SK-N-DZ (cell line): ENCODE results near the gene RAB41. TPM values are rescaled to one million over a fixed set of nuclear protein-coding genes. Genes with fewer than 3 reads are reported as not detected.
"Not testable (repeated sequence)": the region's sequence is repeated elsewhere in the genome, so short reads cannot be mapped to it uniquely, and the experiment has no call there.

ENCODE experiments used
- DNase-seq: peaks from one replicate; pipeline ENCODE4 v3.0.0-alpha.2; 2015; ENCODE audit warnings: low spot score
- polyA plus RNA-seq, 2 experiments: library from polyadenylated mRNA; depleted of rRNA; stranded (reverse); fragments of >200 nt; gene quantifications; 2 replicates each; pipeline ENCODE4 v1.2.3, GENCODE V29; 2014

Gene RAB41
- polyA plus RNA-seq (2014; cell fraction: cytosol; rRNA removed): not detected in 2 replicates
- not detected in 2 replicates for polyA plus RNA-seq (2014; cell fraction: nucleus; rRNA removed)

DNA sequence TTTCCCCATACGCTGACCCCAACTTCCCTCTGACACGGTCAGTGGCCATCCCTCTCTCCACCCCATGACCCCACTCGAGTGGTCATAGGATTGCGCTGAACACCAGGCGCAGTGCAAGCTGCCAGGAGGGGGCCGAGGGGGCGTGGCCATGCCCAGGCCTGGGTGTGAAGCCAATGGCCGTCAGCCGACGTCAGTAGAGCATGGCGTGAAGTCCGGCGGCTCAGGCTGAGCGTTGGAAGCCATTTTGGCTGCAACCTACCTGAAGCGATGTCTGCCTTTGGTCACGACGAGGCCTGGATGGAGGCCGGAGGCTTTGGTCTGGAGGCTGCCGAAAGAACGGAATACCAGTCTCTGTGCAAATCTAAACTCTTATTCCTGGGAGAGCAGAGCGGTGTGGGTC, at the start of gene RAB41:
Gene RAB41 (plus strand): TSS at position 222 of the 400 bp plus-strand sequence. CDS start 46 bp downstream, at position 268.
- no peak for DNase-seq

DNA sequence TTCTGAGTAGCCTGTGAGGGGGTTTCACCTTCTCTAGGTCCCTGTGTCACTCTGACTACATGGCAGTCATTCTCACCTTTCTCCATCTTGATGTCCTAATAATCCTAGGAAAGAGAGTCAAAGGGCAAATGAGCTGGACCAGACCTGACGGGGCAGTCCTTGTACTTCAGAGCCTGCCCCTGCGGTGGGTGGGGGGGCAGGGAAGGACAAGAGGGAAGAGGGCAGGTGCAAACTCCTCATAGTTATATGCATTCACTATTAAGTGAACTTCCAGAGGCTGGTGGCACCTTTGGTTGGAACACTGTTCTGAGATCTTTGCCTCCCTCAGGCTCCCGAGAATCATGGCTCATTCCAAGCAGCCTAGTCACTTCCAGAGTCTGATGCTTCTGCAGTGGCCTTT, 47.6 kb upstream of the RAB41 start, which contains the start of gene AWAT1:
Gene AWAT1 (plus strand): TSS at position 301 of the 400 bp plus-strand sequence. CDS start 41 bp downstream, at position 342.
- no peak for DNase-seq

- no peak for DNase-seq
Observed at GRCh38 chrX:70240751-70241150, 41.2 kb upstream of the RAB41 start.

GRCh38 chrX:70241501-70241900, 40.5 kb upstream of the RAB41 start:
- no peak for DNase-seq

DNA sequence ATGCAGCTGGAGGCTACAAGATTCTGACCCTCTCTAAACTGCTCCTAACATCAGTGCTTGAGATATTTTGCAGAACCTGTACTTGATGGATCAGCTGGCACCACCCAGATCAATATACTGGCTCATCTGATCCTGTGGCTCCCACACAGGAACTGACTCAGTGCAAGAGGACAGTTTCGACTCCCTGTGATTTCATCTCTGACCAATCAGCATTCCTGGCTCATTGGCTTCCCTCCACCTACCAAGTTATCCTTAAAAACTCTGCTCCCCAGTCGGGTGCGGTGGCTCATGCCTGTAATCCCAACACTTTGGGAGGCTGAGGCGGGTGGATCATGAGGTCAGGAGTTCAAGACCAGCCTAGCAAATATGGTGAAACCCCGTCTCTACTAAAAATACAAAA, 38.4 kb upstream of the RAB41 start:
- not testable (repeated sequence) for DNase-seq

- no peak for DNase-seq
Observed at GRCh38 chrX:70244881-70245280, 37.1 kb upstream of the RAB41 start.

GRCh38 chrX:70247252-70247651, 34.7 kb upstream of the RAB41 start:
- no peak for DNase-seq

DNA sequence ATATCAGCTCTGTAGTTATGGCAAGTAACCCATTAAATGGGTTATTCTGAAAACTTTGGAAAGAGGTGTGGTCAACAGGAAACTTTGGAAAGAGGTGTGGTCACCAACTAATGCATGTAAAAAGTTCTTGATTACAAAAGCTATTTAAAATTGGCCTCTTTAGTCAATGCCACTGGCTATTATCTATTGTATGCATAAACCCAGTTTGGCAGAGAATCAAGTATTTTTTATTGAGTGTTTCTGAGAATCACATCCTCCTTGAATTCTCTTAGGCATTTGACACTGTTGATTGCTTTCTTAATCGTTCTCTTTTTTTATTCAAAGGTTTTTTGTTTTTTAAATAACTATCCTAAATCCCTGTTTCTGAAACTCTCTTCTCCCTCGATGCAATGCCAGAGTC, 29.5 kb upstream of the RAB41 start:
- no peak for DNase-seq

DNA sequence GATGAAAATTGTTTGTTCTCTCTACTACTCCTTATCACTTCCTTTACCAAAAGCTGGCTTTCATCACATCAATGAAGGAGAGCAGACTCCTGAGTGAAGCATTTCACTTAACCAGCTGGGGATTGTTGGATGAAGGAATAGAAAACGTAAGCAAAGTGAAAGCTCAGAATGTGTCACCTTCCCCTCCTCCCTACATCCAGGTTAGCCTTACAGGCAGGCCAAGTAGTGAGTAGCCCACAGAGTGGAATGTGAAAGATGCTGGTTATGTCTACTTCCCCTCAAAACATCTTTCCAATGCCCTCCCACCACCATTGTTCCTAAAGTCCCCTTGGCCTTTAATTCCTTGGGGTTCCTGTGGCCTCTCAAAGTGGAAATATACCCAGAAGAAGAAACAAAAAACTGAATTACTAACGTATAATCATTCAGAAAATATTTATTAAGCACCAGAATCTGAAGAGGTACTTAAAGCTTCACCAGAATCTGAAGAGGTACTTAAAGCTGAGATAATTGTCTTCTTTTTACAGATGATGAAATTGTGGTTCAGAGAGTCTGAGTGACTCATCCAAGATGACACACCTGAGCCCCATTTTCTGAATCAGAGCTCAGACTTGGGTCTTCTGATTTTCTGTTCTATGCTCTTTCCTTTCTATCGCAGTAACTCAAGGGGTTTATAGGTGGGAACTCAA, 28.5 kb upstream of the RAB41 start:
- DNase-seq: no peak

DNA sequence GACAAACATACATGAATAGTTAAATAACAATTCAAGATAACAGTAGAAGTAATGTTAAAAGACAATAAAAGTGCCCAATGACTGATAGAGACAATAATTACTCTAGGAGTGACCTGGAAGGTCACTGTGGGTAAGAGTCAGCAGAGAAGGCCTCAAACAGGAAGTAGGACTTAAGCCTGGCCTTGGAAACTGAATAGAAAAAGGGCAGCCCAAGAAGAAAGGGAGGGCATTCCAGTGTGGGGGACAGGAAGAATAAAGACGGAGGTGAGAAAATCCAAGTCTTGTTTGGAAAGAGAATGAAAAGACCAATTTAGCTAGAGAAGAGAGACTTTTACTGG, 27.9 kb upstream of the RAB41 start:
- DNase-seq: no peak

DNA sequence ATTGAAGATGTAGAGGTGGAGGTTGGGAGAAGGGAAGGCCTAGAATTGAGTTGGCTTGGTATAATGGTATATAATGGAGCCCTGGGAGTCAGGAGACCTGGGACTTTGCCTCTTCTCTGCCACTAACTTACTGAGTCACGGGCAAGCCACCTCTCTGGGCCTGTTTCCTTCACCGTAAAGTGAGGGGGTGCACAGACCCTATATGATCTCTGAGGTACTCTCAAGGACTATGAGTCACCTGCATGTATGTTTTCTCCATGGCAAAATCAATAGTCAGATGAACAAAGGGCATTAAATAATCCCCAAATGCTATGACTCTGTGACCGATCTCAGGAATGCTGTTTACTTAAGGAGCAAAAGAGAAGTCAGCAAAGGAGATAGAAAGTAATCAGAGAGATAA, 27.1 kb upstream of the RAB41 start:
- no peak for DNase-seq

DNA sequence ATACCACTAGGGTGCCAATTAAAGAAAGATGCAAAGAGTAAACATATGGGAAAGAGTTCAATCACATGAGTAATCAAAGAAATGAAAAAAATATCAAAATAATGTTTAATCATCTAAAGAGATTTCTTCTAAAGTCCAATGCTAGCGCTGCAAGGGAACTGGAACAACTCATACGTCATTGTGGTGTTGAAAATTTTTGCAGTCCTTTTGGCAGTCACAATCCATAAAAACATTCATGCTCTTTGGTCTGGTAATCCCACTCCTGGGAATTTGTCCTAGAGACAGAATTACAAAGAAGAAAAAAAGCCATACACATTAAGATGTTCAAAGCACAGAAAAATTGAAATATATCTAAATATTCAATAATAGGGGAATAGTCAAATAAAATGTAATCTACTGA, 26.5 kb upstream of the RAB41 start:
- DNase-seq: no peak

GRCh38 chrX:70257423-70258288, 24.3 kb upstream of the RAB41 start:
- no peak for DNase-seq

DNA sequence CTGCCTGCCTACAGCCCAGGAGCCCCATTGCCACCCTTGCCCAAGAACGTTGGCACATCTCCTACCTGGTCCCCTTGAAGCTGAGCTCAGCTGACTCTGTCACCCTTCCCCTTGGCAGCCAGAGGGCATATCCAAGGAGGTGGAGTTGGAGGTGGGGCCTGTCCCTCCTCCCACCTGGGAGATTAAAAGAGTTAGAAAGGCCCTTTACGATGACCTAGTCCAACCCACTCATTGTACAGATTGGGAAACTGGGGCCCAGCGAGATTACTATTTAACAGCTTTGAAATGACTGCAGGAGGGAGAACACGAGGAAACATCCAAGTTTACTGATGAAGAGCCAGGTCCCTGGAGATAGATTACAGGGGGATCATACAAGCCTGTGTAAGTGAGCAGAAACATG, 21.9 kb upstream of the RAB41 start, which contains the start of gene P2RY4:
Gene P2RY4 (minus strand): TSS at position 101 of the 400 bp plus-strand sequence. CDS start 580 bp downstream, outside the sequence.
- DNase-seq: no peak

DNA sequence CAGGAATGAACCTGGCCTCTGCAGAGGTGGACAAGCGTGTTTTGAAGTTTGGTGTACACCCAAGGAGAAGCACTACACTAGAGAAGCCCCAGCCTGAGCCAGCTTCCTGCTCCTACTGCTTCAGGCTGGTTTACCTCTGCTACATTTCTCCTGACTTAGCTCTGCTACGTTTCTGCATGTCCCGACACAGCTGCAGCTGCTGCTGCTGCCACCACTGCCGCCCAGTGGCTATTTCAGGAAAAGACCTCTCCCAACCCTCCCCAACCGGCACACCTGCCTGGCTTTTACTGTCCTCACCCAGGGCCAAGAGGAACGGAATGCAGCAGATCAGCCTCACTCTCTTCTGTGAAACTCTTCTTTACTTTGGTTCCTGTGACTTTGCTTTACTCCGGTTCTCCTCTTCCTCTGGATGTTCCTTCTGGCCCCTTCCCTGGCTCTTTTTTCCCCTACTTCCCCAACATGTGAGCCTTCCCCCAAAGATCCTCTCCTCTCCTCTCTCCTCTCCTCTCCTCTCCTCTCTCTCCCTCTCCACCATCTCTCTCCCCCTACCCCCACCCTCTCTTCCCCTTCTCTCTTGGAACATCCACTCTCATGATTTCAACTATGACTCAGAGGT, 18.9 kb upstream of the RAB41 start:
- DNase-seq: peak; percentile 31

GRCh38 chrX:70264784-70265183, 17.2 kb upstream of the RAB41 start:
- no peak for DNase-seq

GRCh38 chrX:70268034-70268433, 13.9 kb upstream of the RAB41 start, which contains the start of gene ARR3:
ARR3 (plus strand) TSS chrX:70268334; CDS start chrX:70269386, 1,052 bp downstream.
- DNase-seq: no peak

- DNase-seq: not testable (repeated sequence)
Observed at GRCh38 chrX:70274029-70274428, 7.9 kb upstream of the RAB41 start.

- DNase-seq: no peak
Observed at GRCh38 chrX:70279081-70279480, 2.9 kb upstream of the RAB41 start.

DNA sequence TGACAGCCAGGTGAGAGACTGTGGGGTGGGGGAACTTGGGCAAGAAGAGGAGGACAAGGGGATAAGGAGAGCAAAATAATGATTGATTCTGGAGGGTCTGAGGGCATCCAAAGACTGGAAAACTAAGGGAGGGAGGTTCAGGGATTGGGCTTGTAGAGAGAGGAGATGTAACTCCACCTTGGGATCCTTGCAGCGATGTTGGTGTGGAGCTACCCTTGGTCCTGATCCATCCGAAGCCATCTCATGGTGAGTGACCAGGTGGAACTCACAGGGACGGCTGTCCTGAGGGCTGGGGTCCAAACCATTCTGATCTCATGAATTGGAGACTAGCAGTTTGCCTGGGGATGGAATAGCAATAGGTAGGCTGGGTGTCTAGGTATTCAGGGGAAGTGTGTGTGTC, 1.4 kb upstream of the RAB41 start:
- DNase-seq: no peak

DNA sequence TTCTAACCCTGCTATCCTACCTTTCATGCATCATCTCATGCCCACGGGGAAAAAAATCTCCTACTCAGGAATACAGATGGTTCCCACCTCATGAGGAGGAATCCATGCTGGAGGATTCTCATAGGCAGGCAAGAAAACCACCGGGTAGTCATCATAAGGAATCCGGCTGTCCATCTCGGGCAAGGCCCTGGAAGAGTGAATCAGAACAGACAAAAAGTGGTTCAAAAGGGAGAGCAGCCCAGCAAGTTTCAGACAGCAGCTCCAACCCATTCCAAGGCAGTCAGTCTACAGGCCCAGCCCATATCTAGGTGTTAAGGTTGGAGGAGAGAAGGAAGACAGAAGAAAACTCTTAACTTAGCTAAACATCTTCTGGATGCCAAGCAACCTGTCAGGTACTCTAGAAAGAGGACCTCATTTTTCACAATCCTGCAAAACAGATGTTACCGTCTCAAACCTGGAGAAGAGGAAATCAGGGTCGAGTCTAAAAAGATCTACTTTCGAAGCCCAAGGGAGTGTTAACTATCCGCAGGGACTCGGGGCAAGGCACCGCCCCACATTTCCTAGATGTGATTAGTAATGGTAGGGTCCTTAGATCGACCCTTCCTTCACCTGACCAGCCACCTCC, 7.3 kb downstream of the RAB41 start:
- no peak for DNase-seq
